Effector CD8-positive, alpha-beta T cell (primary cell): ENCODE measurements around the gene DDX28.
"Not testable (repeated sequence)": the region's sequence is repeated elsewhere in the genome, so short reads cannot be mapped to it uniquely, and the experiment has no call there.

Source experiments
- DNase-seq: peaks from one replicate; lab custom pipeline; 2025; lab: John Stamatoyannopoulos, UW

The DDX28 gene

DNA sequence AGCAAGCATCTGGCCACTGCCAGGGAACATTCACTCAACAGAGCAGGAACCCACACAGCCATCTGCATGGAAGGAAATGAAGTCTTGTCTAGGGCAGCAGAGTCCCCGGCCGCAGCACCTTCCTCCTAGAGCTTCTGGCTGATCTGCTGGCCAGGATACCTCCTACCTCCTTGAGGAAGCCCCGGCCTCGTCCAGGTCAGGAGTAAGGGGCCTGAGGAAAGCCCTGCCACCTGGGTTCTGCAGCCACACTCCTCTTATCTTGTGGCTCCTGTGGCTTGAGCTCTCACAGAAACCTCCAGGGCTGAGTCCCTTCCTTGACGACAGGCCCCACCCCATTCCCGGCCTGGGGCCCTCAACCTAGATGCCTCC, 29.0 kb downstream of the DDX28 start:
- DNase-seq = not testable (repeated sequence)

DNA sequence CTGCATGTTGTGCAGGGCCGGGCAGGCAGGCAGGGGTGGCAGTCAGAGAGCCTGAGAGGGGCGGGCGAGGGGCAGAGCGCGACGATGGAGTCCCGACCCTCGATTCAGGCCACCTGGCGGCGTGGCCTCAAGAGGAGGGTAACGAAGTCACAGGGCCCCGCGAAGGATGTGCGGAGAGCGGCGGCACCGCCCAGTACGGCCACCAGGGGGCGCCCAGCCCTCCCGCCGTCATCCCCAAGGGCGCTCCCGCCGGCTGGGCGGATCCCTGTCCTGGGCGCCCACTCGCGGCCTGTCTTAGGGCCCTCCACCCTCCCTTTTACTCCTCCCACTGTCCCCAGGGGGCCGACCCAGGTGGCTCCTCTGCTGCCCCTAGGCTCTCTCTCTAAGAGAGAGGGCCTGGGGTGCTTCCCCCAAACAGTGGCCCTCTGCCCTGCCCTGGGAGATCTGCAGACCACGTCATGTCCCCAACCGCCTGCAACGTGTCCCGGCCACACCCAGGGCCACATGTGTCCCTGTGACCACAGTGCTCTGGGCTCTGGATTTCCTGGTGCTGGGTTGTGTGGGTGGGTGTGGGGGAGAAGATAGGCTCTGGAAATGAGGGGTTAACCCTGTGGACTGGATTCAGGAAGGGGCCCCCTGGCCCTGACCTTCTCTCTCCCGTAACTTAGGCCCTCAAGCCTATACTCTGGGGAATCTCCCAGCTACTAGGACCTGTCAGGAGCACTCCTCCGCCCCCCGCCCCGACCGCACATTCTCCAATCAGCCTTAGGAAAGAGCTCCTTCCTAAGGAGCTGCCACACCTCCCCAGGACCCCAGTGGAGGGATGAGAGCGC, 29.6 kb downstream of the DDX28 start:
- DNase-seq = peak; percentile 74

DNA sequence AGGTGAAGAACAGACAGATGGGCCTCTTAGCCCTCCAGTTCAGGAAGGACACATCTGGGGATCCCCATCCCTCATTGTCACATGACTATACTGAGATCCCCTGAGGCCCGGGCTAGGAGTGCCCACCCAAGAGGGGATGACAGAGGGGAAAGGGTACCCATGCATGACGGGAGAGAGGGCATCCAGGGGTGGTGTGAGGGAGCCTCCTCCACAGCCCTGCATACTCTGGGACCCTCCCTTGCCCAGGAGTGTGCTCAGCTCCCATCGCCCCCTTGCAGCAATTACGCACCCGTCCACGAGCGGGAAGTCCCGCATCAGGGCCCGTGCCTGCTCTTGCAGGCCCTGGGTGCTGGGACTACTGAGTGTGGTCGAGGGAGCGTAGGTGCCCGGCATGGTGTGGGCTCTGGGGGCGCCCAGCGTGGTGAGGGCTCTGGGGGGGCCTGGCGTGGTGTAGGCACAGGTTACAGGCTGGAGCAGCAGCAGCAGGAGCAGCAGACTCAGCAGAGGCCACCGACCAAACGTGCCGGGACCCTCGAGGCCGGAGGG, 30.3 kb downstream of the DDX28 start:
- DNase-seq = no peak

GRCh38 chr16:67990018-67990386, 33.0 kb downstream of the DDX28 start:
- DNase-seq = no peak

GRCh38 chr16:67989322-67990017, 33.6 kb downstream of the DDX28 start:
- DNase-seq = no peak

DNA sequence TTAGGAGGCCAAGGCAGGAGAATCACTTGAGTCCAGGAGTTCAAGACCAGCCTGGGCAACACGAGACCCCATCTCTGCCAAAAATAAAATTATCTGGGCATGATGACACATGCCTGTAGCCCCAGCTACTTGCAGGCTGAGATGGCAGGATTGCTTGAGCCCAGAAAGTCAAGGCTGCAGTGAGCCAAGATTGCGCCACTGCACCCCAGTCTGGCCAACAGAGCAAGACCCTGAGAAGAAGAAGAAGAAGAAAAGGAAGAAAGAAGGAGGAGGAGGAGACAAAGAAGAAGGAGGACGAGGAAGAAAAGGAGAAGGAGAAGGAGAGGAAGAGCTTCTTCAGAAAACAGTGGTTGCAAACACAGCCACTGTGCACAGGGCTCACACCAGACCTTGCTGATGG, 34.4 kb downstream of the DDX28 start:
- DNase-seq = no peak

- DNase-seq = no peak
Observed at GRCh38 chr16:67987460-67988160, 35.4 kb downstream of the DDX28 start.

DNA sequence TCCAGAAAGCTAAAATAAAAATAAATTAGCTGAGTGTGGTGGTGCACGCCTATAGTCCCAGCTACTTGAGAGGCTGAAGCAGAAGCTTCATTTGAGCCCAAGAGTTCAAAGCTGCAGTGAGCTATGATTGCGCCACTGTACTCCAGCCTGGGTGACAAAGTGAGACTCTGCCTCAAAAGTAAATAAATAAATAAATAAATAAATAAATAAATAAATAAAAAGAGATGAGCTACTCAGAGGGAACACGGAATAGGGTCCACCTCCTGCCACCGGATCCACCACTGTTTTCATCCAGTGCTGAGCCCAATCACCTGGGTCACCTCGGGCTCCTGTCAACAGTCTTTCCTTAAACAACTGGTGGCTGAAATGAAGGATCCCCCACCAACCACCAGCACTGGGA, 36.1 kb downstream of the DDX28 start:
- DNase-seq = no peak

DNA sequence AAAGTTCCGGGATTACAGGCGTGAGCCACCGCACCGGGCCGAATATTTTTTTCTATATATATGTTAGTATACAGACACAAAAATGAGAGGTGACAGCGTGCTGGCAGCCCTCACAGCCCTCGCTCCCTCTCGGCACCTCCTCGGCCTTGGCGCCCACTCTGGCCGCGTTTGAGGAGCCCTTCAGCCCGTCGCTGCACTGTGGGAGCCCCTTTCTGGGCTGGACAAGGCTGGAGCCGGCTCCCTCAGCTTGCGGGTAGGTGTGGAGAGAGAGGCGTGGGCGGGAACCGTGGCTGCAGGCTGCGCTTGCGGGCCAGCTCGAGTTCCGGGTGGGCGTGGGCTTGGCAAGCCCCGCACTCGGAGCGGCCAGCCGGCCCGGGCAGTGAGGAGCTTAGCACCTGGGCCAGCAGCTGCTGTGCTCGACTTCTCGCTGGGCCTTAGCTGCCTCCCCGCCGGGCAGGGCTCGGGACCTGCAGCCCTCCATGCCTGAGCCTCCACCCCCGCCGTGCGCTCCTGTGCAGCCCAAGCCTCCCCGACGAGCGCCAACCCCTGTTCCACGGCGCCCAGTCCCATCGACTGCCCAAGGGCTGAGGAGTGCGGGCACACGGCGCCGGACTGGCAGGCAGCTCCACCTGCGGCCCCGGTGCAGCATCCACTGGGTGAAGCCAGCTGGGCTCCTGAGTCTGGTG, 40.9 kb downstream of the DDX28 start:
- DNase-seq = no peak

GRCh38 chr16:67979955-67980678, 42.9 kb downstream of the DDX28 start, which contains the start of gene DPEP3:
Gene DPEP3, minus strand, starts transcription at chr16:67980499. Its CDS starts 119 bp downstream, at chr16:67980380.
- DNase-seq = no peak

DNA sequence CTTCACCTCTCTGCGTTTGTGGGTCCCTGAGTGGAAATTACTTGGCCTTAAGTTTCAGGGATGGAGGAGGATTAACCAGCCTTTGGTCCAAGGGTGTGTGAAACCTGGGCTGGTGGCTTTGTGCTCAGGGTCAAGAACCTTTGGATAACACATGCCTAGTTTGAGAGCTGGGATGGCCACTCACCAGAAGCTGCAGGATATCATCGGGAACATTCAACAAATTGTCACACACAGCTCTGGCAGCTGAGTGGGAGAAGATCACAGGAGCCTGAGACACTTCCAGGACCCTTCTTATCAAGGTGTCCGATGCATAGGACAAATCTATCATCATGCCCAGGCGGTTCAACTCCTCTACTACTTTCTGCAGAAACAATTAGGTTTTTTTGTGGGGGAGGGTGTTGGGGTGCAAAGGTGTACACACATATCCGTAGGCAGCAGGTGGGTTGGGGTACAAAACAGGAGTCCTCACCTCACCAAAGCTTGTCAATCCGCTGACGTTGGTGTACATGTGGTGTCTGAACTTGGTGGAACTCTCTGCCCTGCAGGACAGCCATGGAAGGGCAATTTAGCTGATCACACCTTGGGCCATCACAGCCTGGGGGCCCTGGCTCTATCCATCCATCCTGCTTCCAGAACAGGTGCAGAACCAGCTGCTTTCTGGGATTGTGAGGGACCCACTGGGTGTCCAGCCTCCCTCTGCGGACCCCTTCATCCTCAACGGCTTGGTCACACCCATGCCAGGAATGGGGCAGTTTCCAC, 45.4 kb downstream of the DDX28 start:
- DNase-seq = no peak

GRCh38 chr16:67977005-67977404, 46.0 kb downstream of the DDX28 start:
- DNase-seq = no peak

GRCh38 chr16:67976205-67976604, 46.8 kb downstream of the DDX28 start:
- DNase-seq = no peak

- no peak for DNase-seq
Observed at GRCh38 chr16:67975321-67976105, 47.5 kb downstream of the DDX28 start.

DNA sequence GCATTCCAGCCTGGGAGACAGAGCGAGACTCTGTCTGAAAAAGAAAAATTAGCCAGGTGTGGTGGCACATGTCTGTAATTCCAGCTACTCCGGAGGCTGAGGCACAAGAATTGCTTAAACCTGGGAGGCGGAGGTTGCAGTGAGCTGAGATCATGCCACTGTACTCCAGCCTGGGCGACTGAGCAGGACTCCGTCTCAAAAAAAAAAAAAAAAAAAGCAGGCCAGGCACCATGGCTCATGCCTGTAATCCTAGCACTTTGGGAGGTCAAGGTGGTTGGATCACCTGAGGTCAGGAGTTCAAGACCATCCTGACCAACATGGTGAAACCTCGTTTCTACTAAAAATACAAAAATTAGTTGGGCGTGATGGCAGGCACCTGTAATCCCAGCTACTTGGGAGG, 50.7 kb downstream of the DDX28 start:
- not testable (repeated sequence) for DNase-seq

GRCh38 chr16:67971111-67971510, 51.9 kb downstream of the DDX28 start:
- DNase-seq = no peak
